Stimulated activated CD8-positive, alpha-beta memory T cell treated with anti-CD3 and anti-CD28 coated beads, Interleukin-2, amount 100 ng/mL, for 48 hours (primary cell): ENCODE data around the gene WTAP.
A peak's percentile ranks its signal among the peaks of the same experiment; 100 is the strongest.
"Not testable (repeated sequence)": the region's sequence is repeated elsewhere in the genome, so short reads cannot be mapped to it uniquely, and the experiment has no call there.

ENCODE experiments used
- DNase-seq, 2 donors: peaks; one replicate each; pipeline ENCODE4 v3.0.0-alpha.2; 2020; ENCODE audit warnings: low read depth in 2 of 2

The WTAP gene

DNA sequence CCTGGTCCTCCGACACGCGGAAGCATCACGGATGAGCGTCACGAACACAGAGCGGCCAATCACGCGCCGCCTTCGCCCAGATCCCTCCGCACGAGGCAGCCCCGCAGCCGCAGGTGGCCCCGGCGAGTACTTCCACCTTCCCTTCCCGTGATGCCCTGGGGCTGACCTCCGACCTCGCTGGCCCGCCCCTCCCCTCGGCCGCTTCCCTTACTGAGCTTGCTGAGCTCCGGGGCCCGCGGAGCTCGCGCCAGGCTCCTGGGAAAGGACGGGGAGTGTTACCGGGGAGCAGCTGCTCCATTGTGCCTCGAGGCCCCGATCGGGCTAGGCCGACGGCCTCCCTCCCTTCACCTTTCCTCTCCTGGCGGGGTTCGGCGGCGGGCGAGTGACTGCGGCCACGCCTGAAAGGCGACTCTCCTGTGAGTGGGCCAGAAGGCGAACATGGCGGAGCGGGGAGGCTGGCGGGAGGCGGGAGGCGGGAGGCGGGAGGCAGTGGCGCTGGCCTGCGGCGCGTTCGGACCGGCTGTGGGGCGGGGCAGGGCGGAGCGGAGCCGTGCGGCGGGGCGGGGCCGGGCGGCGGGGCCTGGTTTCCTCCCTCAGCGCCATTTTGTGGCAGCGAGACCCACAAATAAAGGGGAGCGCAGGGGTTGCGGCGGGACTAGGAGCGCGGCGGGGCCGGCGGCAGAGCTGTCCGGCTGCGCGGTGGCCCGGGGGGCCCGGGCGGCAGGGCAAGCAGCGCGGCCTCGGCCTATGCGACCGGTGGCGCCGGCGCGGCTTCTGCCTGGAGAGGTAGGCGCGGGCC is at the start of gene WTAP:
Gene WTAP, plus strand, starts transcription at position 589 of the 799 bp plus-strand sequence. CDS start 8,760 bp downstream, outside the sequence.
- peak; percentile 92 to 94 for DNase-seq

DNA sequence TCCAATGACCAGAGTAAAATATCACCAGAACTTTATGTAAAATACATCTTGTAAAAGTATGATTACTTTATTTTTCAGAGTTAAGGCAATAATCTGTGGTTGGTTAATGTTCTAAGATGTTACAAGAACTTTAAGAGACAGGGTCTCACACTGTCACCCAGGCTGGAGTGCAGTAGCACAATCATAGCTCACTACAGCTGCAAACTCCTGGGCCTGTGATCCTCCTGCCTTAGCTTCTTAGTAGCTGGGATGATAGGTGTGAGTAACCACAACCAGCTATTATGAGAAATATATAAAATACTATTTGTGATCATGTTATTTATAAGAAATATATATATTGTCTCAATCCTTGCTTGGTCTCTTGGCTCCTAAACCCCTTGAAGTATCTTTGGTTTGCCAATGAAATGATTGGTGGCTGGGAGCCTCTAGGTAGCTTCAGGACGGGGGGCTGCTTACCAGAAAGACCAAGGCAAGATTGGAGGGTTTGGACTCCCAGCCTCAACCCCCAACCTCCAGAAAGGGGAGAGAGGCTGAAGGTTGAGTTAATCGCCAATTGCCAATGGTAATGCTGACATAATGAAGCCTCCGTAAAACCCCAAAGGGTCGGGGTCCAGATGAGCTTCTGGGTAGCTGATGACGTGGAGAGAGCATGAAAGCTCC is 49.7 kb upstream of the WTAP start:
- DNase-seq: no peak

DNA sequence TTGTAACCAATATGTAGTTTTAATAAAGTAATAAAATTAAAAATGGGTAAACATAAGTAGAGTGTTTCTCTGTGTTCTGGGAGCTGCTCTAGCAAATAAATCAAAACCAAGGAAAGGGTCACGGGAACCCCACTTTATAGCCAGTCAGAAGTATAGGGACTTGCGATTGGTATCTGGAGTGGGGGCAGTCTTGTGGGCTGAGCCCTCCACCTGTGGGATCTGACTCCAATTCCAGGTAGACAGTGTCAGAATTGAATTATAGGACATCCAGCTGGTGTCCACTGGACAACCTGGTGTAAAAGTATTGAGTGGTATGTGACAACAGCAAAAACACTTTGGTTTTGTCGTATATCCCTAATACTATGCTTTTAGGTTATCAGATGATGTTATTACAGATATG is 48.7 kb upstream of the WTAP start:
- DNase-seq: no peak

DNA sequence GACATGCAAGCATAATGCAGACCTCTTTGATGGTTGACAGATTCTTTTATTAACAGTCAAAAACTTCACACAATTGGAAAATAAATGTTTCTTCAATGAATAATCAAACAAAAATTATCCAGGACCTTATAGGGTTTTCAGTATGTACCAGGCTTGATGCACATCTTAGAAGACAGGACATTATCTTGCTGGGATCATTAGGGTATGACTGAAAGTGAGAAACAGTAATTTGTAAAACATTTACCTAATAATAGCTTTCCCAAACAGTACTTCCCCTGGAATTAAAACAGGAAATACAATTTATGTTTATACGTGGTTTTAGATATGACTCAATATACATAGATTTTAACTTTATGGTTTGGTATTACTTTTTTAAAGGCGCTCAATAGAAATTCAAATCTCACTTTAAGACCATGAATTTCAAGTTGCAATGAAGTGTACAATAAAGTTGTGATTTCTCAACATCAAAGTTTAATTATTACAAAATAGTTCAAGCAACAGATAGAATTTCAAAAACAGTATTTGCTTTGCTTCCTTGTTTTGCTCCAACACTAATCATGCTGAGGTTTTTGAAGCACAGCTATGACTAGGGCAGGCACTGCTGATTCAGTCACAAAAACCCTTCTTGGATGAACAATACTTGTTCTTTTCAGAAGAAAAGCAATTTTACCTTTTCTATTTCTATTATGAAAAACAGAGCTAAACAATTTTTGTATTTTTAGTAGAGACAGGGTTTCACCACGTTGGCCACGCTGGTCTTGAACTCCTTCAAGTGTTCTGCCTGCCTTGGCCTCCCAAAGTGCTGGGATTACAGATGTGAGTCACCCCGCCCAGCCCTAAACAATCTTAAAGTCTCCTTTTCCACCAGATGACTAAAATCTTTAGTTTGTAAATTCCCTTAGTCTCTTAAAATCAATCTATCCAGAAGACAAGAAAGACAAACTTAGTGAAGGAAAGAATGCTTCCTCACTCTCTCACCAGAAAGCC is 47.9 kb upstream of the WTAP start:
- peak in 1 of 2 donors; percentile 27 for DNase-seq

DNA sequence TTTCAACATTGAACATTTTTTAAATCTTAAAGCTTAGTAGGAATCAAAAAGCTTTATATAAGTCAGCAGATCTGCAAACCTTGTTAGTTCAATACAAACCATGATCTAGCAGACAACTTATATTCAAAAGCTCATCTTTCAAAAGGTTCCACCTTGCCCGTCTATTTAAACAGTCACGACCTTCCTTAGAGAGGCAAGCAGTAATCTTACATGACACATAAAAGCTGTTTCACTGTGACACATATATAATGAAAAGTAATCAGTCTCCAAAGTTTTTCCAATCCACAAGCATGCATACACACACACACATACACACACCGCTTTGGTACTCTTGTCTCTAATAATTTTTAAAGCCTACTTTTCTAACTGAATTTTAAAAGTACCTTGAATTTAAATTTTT is 47.2 kb upstream of the WTAP start:
- no peak for DNase-seq

DNA sequence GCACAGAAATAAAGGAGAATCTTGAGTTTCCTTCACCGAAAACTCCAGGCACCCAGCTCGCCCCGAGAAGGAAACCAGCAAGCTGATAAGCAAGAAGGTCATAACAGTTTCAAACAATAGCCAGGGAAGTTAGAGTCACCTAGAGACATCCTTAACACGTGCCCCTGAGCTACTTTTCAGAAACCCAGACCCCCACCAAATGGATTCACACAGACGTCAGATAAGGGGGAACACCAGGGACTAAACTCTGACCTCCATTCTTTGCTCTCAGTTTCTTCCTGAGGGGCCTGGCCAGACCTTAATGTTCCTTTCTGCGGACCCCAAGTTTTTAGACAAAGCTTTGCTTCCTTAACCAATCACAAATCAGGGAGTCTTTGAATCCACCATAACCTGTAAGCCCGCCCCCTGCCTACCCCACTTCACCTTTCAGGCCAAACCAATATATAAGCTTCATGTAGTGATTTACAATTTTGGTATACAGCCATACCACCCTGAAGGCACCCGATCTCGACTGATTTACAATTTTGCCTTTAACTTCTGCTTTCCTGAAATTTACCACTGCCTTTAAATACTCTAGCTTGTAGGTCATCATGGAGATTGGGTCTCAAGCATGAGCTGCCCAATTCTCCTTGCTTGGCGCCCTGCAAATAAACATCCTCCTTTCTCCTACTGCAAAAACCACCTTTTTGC is 46.0 kb upstream of the WTAP start:
- DNase-seq: no peak

DNA sequence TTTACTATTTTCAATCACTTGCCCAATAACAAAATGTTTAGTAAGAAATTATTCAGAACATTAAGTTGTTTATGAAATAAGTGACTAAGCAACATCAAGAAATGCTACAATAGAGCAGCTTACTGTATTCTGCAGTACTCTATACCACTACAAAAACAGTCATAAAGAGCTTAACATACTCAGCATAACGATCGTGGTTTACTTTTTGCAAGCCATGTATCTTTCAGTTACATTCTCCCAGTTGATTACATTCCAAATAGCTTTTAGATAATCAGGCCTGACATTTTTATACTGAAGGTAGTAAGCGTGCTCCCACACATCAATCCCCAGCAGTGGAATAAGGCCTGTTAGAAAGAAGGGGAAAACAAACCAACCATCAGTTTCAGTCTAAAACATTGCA is 45.0 kb upstream of the WTAP start:
- DNase-seq: no peak

DNA sequence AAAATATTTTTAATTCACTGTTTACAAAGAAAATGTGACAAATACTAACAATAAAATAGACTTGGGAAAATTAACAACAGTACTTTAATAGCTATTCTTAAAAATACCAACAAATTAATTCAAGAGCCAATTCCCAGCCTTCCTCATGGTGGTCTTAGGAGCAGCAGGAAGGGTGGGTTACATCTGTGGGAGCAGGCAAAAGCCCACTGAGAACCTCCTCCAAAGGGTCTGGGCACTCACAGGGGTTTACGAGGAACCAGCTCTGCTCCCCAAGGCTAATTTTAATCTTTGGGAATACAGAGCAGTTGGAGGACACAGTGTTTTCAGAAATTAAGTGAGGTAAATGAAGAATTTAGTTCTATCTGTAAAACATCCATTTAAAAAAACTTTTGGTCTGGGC is 44.5 kb upstream of the WTAP start:
- no peak for DNase-seq

DNA sequence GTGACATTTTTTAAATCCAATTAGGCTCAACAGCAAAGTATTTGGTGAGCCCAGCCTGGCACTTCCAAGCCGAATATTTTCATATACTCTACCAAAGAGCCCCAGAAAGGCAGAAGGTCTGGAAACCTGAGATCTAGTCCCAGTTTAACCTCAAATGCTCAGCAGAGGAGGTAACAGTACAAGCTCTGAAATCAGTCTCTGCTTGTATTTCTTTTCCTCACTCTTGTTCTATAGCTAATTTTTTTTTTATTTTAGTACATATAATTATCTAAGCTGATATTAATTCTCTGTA is 43.3 kb upstream of the WTAP start:
- DNase-seq: no peak

DNA sequence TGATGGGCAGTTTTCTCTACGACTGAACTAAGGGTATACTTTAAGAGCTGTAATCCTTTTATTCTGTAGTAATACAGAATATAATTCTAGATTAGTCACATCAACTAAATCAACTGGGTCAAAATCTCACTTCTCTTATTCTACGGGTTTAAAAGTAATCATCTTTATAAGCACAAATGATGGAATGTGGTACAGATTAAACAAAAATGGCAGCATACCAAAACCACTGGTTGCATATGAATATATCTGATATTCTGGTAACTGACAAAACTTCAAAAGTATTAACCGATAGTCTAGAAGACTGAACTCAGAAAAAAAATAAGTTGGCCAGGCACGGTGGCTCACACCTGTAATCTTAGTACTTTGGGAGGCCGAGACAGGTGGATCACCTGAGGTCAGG is 41.3 kb upstream of the WTAP start:
- no peak for DNase-seq

DNA sequence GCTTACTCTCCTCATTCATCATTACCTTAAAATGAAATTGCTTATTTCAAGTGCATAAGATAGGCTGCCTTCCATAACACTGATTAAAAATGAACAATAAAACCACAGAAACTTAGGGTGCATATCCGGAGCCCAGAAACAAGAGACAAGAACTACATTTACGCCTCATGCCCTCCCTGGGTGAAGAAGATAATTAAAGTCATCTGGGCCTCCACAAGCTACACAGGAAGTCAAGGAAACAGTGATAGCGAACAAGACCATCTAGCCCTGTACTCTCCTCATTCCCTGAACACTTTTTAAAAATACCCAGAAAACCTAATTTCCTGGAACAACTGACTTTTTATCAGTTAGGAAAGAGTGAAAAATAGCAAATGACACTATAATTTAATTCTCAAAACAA is 40.6 kb upstream of the WTAP start:
- no peak for DNase-seq

DNA sequence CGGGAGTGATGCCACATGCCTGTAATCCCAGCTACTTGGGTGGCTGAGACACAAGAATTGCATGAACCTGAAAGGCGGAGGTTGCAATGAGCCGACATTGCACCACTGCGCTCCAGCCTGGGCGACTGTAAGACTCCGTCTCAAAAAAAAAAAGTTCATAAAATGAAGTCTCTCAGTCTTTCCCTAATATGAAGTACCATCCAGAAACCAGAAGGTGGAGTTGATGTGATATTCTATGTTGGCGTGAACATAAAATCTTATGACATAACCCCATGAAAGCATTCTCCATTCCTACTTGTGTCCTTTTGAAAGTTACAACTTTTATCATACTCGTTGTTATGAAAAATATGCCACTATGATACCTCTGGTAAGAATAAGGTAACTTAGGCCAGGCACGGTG is 40.0 kb upstream of the WTAP start:
- no peak for DNase-seq

DNA sequence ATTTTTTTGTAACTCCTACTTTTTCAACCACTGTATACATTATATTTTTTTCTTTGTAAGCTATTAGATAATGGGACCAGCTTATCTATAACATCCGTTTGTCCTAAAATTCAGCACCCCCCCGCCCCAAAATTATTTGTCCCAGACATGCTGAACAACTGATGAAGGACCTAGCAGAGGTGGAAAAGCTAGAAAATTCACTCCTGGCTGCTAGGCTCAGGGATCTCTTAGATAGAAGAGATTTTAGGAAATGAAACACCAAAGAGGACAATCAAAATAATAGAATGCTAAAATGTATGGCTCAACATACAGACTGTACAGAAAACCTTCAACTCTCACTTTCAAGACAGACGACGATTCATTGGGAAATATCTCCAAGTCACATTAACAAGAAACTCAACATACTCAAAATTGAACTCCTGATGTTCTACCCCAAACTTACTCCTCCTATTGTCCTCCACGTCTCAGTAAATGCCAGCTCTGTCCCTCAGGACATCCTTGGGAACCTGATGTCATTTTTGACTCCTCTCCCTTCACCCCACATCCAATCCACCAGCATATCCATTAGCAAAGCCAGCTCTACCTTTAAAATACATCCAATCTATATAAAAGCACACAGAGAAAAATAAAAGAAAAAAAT is 38.9 kb upstream of the WTAP start:
- no peak for DNase-seq

DNA sequence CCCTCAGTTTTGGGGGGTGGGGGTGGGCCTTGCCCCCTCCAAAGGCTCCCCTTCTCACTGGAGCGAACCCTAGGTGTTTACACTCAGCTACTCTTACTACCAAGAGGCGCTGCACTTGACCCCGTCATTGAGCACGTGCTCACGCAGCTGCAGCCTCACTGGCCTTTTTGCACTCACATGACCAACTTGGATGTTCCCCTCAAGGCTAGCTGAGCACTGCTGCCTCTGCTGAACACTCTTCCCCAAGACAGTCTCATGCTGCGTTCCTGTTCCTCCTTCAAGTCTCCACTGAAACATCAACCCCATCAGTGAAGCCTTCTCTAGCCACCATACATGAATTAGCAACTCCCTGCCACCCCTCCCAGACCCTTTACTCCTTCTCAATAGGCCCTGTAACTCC is 38.3 kb upstream of the WTAP start:
- no peak for DNase-seq

DNA sequence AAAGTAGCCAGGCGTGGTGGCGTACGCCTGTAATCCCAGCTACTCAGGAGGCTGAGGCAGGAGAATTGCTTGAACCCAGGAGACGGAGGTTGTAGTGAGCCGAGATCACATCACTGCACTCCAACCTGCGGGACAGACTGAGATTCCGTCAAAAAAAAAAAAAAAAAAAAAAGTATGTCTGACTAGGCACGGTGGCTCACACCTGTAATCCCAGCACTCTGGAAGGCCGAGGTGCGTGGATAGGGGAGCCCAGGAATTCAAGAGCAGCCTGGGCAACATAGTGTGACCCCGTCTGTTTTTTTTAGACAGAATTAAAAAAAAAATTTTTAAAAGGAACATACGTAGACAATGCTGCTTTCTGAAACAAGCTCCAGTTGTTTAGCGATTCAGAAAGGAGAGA is 37.2 kb upstream of the WTAP start:
- not testable (repeated sequence) for DNase-seq

DNA sequence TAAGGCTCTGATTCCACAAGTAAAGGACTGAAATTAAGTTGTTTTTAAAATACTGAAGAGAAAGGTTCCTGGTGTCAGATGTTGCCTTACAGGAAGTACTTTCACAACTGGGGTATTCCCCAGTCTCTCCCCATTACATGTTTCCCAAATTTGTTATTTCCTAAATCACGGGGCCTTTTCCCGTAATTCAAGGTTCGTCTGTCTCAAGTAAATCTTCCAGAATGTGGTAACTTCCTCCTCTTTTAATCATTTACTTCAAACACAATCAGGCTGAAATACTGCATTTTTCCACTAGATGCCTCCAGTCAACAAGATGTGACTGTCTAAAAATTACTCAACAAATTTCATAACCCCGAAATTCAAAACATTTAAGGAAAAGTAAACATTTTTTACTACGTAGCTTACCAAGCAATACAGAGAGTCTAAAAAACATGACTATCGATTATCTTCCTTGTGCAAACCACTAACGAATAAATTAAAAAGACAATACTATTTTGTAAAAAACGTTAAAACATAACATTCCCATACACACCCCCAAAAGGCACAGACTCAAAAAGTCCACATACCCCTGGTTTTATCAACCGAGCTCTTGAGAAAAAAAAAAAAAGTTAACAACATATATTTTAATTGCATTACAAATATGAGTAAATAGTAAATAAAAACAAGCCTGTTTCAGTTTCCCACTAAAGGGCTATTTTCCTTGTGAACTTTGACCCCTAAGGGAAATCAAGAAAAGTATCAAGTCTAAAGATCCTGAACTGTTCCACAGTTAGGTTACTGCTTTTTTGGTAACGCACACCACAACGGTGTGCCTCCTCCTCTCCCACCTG is 36.0 kb upstream of the WTAP start:
- DNase-seq: no peak

DNA sequence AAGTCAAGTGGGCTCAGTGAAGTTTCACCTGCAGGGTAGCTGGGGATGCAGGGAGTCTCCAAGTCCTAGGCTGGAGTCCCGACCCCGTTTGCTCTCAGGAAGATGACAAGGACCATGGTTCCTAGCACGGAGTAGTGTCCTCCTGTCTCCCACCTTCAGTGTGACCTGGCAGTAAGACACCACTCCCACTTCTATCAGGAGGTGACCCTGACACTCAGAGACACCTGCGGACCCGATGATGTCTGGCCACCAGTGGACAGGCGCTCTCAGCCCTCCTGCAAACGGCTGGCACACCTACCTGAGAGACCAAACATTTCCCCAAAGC is 35.4 kb upstream of the WTAP start:
- DNase-seq: no peak

DNA sequence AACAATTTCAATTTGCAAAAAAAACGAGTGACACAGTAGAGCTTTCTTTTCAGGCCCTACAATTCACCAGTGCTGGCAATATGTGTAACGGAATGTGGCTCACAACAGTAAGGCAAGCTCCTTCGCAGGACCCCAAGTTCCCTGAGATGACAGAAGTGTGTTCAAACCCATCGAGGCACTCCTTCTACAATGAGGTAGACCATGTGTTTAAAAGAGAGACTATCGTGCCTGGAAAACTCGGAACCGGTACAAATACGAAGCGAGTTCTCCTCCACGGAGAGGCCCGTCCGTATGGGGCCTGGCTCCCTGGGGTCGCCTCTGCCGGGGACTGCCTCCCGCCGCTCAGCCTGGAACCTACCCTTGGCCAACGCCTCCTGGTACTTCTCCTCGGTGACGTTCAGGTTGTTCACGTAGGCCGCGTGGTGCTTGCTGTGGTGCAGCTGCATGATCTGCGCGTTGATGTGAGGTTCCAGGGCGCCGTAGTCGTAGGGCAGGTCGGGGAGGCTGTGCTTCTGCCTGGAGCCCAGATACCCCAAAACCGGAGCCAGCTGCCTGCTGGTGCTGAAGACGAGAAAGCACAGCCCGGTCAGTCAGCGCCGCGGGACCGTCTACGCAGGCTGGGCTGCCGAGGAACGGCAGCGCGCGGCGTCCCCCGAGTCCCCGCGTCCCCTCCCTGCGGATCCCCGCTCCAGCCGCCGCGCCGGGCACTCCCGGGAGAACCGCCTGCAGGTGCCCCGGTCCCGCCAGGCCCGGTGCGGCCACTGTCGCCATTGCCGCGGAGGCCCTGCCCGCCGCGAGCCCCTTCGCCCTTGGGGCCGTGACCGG is 34.8 kb upstream of the WTAP start:
- DNase-seq: peak; percentile 42 to 43

DNA sequence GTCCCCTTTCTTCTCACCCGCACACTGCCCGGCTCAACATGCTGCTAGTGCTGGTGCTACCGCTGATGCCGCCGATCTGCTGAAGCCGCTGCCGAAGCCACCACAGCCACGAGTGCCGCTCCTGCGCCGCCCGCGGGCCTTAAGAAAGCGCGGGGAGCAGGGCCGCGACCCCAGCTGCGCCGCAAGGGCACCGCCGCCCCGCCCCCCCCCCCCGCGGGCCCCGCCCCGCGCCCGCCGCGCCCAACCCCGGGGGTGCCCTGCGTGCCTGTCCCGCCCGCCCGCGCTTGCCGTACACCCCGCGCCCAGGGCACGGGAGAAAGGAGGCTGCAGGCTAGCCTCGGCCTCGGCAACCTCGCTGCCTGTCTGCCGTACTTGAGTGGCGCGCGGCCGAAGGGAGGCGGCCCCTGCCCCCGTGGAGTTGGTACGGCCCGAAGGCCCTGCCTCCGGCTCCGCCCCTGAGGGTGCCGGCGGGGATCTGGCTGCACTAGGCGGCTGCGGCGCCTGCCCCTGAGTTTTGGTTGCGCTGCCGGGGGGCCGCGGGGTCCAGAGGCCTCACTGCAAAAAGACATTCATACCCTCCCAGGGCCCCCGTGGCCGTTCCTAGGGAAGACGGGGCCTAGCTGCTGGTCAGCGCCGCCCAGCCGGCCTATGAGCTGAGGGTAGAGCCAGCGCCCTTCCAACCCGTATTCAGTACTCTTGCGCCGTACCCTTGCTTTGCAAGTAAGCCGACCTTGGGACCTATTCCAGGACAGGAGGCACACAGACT is 34.0 kb upstream of the WTAP start, which contains the start of gene SOD2:
Gene SOD2, minus strand, starts transcription at position 114 of the 766 bp plus-strand sequence. Its CDS starts 74 bp downstream, at position 40.
- peak; percentile 70 to 76 for DNase-seq
